Measurements from ENCODE around the gene CACNA1S. TPM values are rescaled to one million over a fixed set of nuclear protein-coding genes. Genes with fewer than 3 reads are reported as not detected.

CACNA1S gene
- total RNA-seq, 1 donor from 2014 or later: not detected

DNA sequence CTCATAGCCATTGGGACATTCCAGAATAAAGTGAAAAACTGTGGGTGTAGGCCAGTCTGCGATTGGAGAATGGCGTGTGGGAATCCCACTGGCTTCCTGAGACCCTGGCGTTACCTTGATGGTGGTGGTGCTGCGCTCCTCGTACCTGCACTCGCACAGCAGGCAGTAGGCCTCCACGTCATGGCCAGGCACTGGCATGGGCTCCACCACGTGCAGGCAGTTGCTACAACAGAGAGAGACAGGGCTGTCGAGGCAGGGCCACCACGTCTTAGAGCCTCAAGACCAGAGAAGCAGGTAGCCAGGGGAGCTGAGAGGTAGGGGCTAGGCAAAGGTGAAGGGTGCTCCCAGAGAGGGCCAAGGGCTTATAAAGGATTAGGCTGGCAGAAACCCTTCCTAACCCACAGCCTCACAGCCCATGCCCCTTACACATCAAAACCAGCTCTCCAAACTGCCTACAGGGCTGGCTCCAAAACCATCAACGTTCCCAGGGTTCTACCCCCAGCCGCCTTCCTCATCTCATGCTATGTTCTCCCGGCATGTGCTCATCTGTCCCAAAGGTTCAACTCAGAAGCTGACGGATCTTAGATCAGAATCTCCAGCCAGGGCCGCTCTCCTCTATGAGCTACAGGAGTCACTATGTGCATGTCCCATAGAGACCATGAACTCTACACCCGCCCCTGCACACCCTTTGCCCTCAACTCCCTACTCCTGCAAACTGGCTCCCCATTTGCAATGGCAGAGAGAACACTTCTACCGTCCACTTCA lies 34.6 kb upstream of the CACNA1S start:
- POLR2A ChIA-PET: interaction anchor here (0.6 kb wide), 1 partner anchor 1740 kb away, joined by 11 read pairs; no protein-coding TSS in a partner anchor
- DNase-seq: no peak
- Mint-ChIP-seq H3K4me1 (no peaks in the 10 kb centered on the region), H3K4me3 (no peak overlapping the region), H3K27ac (no peak overlapping the region), H3K27me3 (no peaks in the 10 kb centered on the region), H3K36me3 (ENCODE audit: low read depth) (peaks cover 75% of the 10 kb centered on the region), H3K9me3 (no peaks in the 10 kb centered on the region)
- CTCF ChIA-PET: no interaction called here
- TF ChIP-seq, protein P1, sequence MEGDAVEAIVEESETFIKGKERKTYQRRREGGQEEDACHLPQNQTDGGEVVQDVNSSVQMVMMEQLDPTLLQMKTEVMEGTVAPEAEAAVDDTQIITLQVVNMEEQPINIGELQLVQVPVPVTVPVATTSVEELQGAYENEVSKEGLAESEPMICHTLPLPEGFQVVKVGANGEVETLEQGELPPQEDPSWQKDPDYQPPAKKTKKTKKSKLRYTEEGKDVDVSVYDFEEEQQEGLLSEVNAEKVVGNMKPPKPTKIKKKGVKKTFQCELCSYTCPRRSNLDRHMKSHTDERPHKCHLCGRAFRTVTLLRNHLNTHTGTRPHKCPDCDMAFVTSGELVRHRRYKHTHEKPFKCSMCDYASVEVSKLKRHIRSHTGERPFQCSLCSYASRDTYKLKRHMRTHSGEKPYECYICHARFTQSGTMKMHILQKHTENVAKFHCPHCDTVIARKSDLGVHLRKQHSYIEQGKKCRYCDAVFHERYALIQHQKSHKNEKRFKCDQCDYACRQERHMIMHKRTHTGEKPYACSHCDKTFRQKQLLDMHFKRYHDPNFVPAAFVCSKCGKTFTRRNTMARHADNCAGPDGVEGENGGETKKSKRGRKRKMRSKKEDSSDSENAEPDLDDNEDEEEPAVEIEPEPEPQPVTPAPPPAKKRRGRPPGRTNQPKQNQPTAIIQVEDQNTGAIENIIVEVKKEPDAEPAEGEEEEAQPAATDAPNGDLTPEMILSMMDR (IDR thresholded peaks at IDR 0.05): no peak
- intact Hi-C loops (cut with micrococcal nuclease): no loop called here
- no peak for ATAC-seq (ENCODE audit: low read depth)

DNA sequence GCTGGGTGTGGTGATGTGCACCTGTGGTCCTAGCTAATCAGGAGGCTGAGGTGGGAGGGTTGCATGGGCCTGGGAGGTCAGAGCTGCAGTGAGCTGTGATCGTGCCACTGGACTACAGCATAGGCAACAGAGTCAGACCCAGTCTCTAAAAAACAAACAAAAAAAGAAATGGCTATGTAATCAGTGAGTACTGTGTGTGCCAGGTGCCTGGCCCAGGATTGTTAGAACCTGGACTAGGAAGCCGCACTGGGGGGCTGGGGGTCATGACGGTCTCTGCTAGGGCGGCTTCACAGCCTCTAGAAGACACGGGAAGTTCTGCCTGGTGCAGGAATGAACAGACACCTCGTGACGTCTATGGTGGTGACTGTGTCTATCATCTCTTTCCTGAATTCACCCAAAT lies 33.6 kb upstream of the CACNA1S start:
- TF ChIP-seq, protein P1 (IDR thresholded peaks at IDR 0.05): no peak
- ATAC-seq (ENCODE audit: low read depth): no peak
- intact Hi-C loops (cut with micrococcal nuclease): no loop called here
- DNase-seq: no peak
- ChIA-PET POLR2A (no interaction called here), CTCF (no interaction called here)
- H3K4me3 Mint-ChIP-seq: no peak overlapping the region
- no peaks in the 10 kb centered on the region for H3K9me3 Mint-ChIP-seq
- H3K27me3 Mint-ChIP-seq: no peaks in the 10 kb centered on the region
- peaks cover 77% of the 10 kb centered on the region for H3K36me3 Mint-ChIP-seq (ENCODE audit: low read depth)
- H3K4me1 Mint-ChIP-seq: no peaks in the 10 kb centered on the region
- no peak overlapping the region for H3K27ac Mint-ChIP-seq

DNA sequence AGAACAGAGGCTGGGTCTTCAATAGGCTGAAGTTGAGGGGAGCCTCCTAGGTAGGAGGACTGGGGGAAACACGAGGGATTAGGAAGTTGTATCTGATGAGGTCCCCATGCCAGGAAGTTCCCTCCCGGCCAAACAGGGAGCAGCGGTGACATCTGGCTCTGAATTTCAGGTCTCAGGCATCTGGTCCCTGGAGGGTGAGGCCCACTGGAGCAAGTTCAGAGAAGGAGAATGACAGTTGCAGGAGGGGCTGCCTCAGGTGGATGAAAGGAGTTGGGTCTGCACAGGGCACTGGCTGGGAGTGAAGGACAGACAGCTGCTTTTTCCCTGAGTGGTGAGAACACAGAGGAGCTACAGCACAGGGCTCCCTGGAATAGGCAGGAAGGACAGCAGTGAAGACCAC lies 32.9 kb upstream of the CACNA1S start:
- TF ChIP-seq, protein P1 (IDR thresholded peaks at IDR 0.05): no peak
- no peak overlapping the region for H3K4me3 Mint-ChIP-seq
- no peak overlapping the region for H3K27ac Mint-ChIP-seq
- peaks cover 2% of the 10 kb centered on the region for H3K4me1 Mint-ChIP-seq
- ChIA-PET POLR2A (no interaction called here), CTCF (no interaction called here)
- ATAC-seq (ENCODE audit: low read depth): no peak
- no peak for DNase-seq
- no peaks in the 10 kb centered on the region for H3K9me3 Mint-ChIP-seq
- no peaks in the 10 kb centered on the region for H3K27me3 Mint-ChIP-seq
- H3K36me3 Mint-ChIP-seq (ENCODE audit: low read depth): peaks cover 77% of the 10 kb centered on the region
- intact Hi-C loops (cut with micrococcal nuclease): no loop called here

DNA sequence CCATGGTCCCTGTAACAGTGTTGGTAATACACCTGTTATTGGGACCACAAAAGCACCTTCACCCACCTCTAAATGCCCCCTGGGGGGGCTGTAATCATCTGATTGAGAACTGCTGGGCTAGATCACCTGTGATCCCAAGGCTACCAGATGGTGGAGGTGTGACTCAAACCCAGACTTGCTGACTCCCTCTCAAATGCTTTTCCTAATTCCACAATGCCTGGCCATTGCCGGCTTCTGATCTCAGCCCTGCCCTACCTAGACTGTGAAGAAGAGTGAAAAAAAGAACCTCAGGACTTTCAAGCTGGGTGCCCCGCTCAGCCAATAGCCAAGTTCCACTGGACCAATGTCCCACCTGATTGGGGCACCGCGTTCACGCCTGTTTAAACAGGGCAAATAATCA lies 32.5 kb upstream of the CACNA1S start:
- Mint-ChIP-seq H3K36me3 (ENCODE audit: low read depth) (peaks cover 81% of the 10 kb centered on the region), H3K27ac (no peak overlapping the region), H3K9me3 (no peaks in the 10 kb centered on the region), H3K4me3 (no peak overlapping the region), H3K27me3 (no peaks in the 10 kb centered on the region), H3K4me1 (peaks cover 5% of the 10 kb centered on the region)
- ChIA-PET CTCF (no interaction called here), POLR2A (no interaction called here)
- TF ChIP-seq, protein P1 (IDR thresholded peaks at IDR 0.05): no peak
- ATAC-seq (ENCODE audit: low read depth) (no peak), DNase-seq (no peak)
- intact Hi-C loops (cut with micrococcal nuclease): no loop called here

DNA sequence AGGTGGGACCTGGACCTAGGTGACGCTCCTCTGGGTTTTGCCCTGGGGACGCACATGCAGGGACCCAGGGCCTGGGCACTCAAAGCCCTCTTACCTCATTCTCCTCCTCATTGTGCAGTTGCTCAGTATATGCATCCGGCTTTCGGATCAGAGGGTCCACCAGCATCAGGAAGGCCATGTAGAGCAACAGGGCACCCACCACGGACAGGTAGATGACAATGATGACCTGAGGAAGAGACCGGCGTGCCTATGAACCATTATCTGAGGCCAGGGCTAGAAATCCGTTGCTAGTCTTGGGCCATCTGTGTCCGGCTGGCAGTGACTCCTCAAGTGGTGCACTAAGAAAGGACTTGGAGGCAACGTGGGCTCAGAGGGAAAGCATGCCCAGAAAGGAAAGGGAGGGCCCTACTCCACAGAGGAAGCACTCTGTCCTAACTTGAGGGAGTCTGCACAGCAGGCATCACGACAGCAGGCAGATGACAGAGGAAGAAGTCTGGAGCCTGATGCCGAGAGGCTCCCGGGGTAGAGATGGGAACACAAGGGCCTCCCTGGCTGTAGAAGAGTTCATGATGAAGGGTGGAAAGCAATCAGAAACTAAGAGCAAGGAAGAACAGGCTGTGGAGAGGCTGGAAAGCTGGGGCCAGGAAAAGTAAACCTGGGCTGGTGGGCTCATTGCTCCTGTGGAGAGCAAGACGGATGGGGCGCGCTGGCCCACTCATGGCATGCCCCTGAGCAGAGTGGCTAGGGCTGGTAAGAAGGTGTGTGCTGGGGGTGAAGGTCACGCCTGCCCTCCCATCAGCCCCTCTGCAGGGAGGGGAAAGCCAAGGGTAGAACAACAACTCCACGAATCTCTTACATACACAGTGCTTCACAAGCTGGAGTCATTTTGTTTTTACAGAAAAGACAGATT lies 31.8 kb upstream of the CACNA1S start:
- Mint-ChIP-seq H3K36me3 (ENCODE audit: low read depth) (peaks cover 81% of the 10 kb centered on the region), H3K27ac (no peak overlapping the region)
- CTCF ChIA-PET: no interaction called here

More for the DNA sequence above, 31.8 kb upstream of the CACNA1S start:
- H3K4me1 Mint-ChIP-seq: peaks cover 5% of the 10 kb centered on the region
- no peak for ATAC-seq (ENCODE audit: low read depth)
- intact Hi-C loops (cut with micrococcal nuclease): no loop called here
- TF ChIP-seq, protein P1 (IDR thresholded peaks at IDR 0.05): no peak
- no peak overlapping the region for H3K4me3 Mint-ChIP-seq
- DNase-seq: no peak
- POLR2A ChIA-PET: no interaction called here
- H3K9me3 Mint-ChIP-seq: no peaks in the 10 kb centered on the region
- H3K27me3 Mint-ChIP-seq: no peaks in the 10 kb centered on the region
